GM18517 (cell line): ENCODE measurements around the gene LAMB4.
"Not testable (repeated sequence)": the region's sequence is repeated elsewhere in the genome, so short reads cannot be mapped to it uniquely, and the experiment has no call there.

Experiments
- ATAC-seq: cut with Tn5 transposase; IDR thresholded peaks from one replicate; pipeline ENCODE4 v1.9.1; 2021; ENCODE audit warnings: mild to moderate bottlenecking, moderate library complexity; ENCODE audit not compliant: unreplicated experiment

LAMB4 gene

GRCh38 chr7:108049962-108050361, 80.2 kb downstream of the LAMB4 start:
- ATAC-seq = no peak

DNA sequence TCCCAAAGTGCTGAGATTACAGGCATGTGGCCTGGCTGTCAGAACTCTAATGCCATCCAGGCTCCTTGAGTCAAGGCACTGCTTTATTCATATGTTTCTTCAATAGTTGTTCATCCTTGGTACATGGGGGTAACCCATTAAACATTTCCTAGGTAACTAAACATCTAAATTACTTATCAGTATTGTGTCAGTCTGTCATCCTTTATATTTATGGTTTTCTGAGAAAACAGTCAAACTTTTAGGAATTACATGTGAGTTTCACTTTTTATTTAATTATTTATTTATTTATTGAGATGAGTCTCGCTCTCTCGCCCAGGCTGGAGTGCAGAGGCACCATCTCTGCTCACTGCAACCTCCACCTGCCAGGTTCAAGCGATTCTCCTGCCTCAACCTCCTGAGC, 81.7 kb downstream of the LAMB4 start:
- no peak for ATAC-seq

- ATAC-seq = no peak
Observed at GRCh38 chr7:108046952-108047506, 83.1 kb downstream of the LAMB4 start.

DNA sequence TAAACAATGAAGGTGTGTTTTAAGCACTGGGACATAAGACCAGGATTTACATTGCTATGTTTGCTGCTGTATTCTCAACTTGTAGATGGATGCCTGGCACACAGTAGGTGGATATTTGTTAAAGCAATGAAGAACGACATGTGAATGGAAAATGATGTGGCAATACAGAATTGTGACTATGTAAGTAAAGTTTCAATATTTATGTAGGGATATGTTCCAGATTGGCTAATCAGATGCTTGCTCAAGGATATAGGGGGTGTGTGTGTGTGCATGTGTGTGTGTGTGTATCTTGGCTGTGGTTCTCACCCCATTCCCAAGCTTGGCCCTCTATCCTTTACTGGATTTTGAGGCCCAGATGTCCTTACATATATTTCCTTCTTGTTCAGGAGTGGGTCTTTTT, 84.5 kb downstream of the LAMB4 start:
- no peak for ATAC-seq

GRCh38 chr7:108045154-108045553, 85.0 kb downstream of the LAMB4 start:
- no peak for ATAC-seq

DNA sequence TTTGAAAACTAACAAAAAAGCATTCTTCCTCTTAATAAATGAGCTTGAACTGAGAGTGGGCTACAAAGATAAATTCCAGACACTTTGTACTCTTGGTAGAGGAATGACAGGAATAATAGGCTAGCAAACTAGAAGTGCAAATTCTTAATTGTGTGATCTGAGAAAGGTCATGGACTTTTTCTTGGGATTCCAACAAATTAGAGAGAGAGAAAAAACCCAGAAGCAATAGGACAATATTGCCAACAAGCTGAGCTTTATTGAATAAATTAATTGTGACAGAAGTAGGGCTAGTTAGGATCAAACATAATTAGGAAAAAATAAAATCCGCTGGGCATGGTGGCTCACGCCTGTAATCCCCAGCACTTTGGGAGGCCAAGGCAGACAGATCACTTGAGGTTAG, 85.8 kb downstream of the LAMB4 start:
- no peak for ATAC-seq

- ATAC-seq = no peak
Observed at GRCh38 chr7:108038986-108039385, 91.2 kb downstream of the LAMB4 start.

DNA sequence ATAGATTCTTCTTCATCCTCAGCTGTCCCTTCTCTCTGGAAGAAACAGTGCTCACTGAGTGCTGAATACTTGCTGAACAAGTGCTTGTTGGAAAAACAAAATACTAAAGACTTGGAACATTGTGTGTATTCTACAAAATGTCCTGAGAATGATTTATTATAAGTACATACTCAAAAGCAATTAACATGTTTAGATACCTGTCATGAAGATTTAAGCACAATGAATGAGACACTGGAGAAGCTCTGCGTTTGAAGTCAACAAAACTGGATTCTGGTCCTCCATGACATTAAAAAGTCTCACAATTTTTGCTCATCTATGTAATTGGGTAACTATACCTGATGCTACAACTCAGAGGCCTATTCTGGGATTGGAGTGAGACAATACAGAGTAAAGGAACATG, 92.4 kb downstream of the LAMB4 start:
- ATAC-seq = no peak

GRCh38 chr7:108037140-108037539, 93.0 kb downstream of the LAMB4 start:
- ATAC-seq = no peak

GRCh38 chr7:108034586-108034985, 95.6 kb downstream of the LAMB4 start:
- ATAC-seq = no peak

DNA sequence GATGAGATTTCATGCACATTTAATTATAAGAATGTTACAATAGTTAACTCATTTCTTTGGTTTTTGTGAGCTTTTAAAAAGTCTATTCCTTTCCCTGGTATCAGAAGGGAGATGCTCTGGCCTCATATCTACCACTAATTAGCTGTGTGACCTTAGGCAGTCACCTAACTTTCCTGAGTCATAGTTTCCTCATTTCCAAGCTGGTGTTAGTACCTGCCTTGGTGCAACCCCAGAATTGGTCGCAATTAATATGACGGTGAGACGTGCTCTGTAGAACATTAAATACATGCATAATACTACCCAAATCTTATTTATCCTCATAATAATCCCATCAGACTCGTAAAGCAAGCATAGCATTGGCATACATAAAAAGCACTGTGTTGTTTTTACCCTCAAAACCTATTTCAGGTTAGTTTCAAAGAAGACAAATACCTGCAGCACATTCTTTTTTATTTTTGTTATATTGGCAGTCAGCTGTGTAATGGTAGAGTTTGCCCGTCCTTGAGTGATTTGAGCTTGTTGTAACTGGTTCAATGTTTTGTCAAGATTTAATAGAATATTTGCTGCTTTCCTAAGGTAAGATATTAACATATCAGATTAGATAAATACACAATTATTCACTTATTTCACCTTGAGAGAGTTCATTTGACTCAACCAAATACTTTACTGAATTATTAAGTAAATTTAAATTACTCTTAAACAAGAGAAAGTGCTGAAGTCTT, 96.2 kb downstream of the LAMB4 start:
- ATAC-seq = no peak

DNA sequence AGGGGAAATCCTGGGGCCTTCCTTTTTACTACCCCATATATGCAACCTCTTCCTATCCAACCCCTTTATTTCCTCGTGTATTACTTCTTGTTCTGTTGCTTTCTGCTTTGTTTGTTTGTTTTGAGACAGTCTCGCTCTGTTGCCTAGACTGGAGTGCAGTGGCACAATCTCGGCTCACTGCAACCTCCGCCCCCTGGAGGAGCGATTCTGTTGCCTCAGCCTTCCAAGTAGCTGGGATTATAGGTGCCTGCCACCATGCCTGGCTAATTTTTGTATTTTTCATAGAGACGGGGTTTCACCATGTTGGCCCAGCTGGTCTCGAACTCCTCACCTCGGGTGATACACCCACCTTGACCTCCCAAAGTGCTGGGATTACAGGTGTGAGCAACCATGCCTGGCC, 96.9 kb downstream of the LAMB4 start:
- ATAC-seq = not testable (repeated sequence)

DNA sequence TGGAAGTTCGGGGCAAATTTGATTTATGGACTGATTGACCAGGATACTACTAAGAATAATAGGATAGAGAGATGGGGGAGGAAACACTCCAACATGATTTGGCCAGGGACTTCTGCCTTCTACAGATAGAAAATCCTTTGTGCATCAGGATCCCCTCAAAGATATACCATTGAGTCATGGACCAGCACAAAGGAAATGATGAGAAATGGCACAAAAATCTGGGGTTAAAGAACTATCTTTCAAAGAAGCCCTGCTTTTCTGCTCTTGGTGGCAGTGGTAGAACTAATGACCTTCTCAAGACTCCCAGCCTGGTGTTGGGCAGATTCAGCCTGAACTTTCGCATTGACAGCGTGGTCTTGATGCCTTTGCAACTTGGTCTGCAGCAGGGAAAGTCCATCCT, 99.6 kb downstream of the LAMB4 start:
- no peak for ATAC-seq

- no peak for ATAC-seq
Observed at GRCh38 chr7:108029034-108029433, 101.1 kb downstream of the LAMB4 start.

- ATAC-seq = no peak
Observed at GRCh38 chr7:108028111-108028510, 102.0 kb downstream of the LAMB4 start.

GRCh38 chr7:108027239-108027638, 102.9 kb downstream of the LAMB4 start:
- ATAC-seq = no peak

DNA sequence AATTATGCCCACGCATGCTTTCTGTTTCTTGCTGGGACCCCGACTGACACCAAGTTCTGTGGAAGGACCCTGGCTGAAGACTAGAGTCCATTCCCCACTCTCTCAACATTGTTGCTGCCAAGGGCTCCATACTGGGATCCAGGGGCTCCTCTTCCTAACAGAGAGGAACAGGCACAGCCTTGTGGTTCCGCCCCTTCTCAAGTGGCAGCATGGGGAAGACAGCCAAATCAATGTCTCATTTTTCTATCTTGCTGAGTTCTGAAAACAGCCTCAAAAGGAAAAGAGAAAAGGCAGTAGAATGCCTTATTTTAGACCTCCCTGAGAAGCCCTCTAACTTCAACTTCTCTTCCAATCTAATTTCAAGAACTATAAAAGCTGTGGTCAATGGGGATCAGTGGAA, 103.5 kb downstream of the LAMB4 start:
- no peak for ATAC-seq

DNA sequence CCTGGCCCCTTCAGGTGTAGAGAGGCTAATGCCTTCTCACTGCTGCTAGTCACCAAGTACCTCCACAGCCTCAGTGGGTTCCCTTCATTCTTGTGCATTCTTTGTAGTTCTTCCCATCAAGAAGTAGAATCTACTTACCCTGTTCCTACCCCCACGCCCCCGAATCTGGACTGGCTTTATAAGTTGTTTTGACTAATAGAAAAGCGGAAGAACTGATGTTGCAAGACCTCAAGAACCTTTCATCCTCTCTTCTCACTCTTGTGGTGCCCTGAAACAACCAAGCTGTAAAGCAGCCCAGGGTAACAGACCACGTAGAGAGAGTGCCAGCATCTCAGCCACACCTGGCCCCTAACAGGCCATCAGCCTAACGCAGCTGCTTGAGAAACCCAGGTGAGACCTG, 104.0 kb downstream of the LAMB4 start:
- ATAC-seq = no peak

DNA sequence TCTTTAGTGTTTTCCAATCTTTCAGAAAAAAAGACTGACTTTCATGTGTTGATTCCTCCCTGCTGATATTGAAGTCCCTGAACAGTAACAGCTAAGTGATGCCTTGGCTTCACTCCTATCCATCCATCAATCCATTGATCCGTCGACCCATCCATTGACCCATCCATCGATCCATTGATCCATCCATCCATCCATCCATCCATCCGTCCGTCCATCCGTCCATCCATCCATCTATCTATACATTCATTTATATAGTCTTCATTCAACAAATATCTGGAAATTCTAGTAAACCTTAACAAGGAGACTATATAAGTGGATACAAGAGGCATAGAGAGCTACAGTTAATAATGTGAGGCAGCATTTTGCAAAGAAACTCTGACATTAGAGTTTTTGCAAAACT, 105.6 kb downstream of the LAMB4 start:
- ATAC-seq = no peak

GRCh38 chr7:108020585-108020984, 109.6 kb downstream of the LAMB4 start:
- ATAC-seq = no peak

DNA sequence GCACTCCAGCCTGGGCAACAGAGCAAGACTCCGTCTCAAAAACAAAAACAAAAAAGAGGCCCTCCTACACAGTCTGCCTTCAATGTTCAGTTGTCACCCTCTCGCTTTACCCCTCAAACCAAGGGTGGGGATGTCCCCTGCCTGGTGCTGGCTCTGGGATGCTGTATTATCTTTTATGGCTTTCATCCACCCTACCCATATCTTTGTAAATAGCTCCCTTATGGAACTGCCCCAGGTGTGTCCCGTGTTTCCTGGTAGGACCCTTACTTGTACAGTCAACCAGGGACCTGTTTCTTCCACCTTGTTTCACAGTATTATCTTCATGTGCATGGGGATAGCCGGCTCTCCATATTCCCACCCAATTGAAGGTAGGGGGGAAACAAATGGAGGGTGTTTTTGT, 111.5 kb downstream of the LAMB4 start:
- ATAC-seq = no peak

DNA sequence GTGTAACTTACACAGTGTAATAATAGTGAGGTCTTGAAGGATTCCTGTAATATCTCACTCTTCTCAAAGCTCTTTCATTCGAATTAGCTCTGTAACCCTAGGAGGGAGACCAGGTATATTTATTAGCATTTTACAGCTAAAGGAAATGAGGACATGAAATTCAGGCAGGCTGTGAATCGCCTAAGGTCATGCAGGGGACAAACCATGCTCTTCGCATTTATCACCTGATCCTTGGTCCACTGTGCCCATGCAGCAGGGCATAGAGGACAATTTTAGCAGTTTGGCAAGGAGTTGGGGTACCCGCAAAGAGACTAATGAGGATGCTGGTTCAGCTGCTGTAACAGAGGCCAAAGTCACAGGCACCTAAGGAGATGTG, 112.4 kb downstream of the LAMB4 start:
- no peak for ATAC-seq
